ENCODE results near the gene SLC26A5. TPM values are rescaled to one million over a fixed set of nuclear protein-coding genes. Genes with fewer than 3 reads are reported as not detected.

The SLC26A5 gene
- total and polyA plus RNA-seq, 2 donors from 2014 or later, result 1.2 TPM; not detected in 1

GRCh38 chr7:103338864-103339263, 107.1 kb downstream of the SLC26A5 start:
- FAIRE-seq (no peak), DNase-seq (no peak)
- H3K27ac ChIP-seq (ENCODE audit: low read depth in 2 of 2, low read length in 2 of 2), result no peak overlapping the region
- H3K27me3 ChIP-seq (ENCODE audit: control insufficient read depth, insufficient read depth, low read length), result no peaks in the 10 kb centered on the region
- no peak overlapping the region for H3K9ac ChIP-seq (ENCODE audit: low read length in 3 of 3)
- H3K9me3 ChIP-seq (ENCODE audit: control insufficient read depth in 2 of 3, insufficient read depth in 1 of 3, low read length in 3 of 3), result no peaks in the 10 kb centered on the region
- H3K36me3 ChIP-seq (ENCODE audit: control insufficient read depth in 2 of 3, insufficient read depth in 3 of 3, low read length in 3 of 3), result peaks cover 2 to 20% (median 17%) of the 10 kb centered on the region in 3 donors
- H3K4me3 ChIP-seq (ENCODE audit: low read length in 3 of 3), result no peak overlapping the region
- peaks cover 3 to 5% (median 4%) of the 10 kb centered on the region in 3 donors for H3K4me1 ChIP-seq (ENCODE audit: control insufficient read depth in 2 of 3, insufficient read depth in 2 of 3, low read depth in 1 of 3, low read length in 3 of 3)
- no peak for TF ChIP-seq CTCF (IDR thresholded peaks at IDR 0.05; ENCODE audit: borderline replicate concordance, extremely low read depth, insufficient read depth)
- intact Hi-C loops (cut with DNase I), result no loop called here

GRCh38 chr7:103336761-103337160, 109.2 kb downstream of the SLC26A5 start:
- Histone ChIP-seq H3K4me1 (ENCODE audit: control insufficient read depth in 2 of 3, insufficient read depth in 2 of 3, low read depth in 1 of 3, low read length in 3 of 3) (no peaks in the 10 kb centered on the region), H3K27ac (ENCODE audit: low read depth in 2 of 2, low read length in 2 of 2) (no peak overlapping the region), H3K36me3 (ENCODE audit: control insufficient read depth in 2 of 3, insufficient read depth in 3 of 3, low read length in 3 of 3) (peaks cover 5 to 20% (median 17%) of the 10 kb centered on the region in 3 donors), H3K9me3 (ENCODE audit: control insufficient read depth in 2 of 3, insufficient read depth in 1 of 3, low read length in 3 of 3) (no peaks in the 10 kb centered on the region), H3K4me3 (ENCODE audit: low read length in 3 of 3) (no peak overlapping the region), H3K9ac (ENCODE audit: low read length in 3 of 3) (no peak overlapping the region), H3K27me3 (ENCODE audit: control insufficient read depth, insufficient read depth, low read length) (no peaks in the 10 kb centered on the region)
- intact Hi-C loops (cut with DNase I), result no loop called here
- DNase-seq (no peak), FAIRE-seq (no peak)
- no peak for TF ChIP-seq CTCF (IDR thresholded peaks at IDR 0.05; ENCODE audit: borderline replicate concordance, extremely low read depth, insufficient read depth)

GRCh38 chr7:103325744-103326143, 120.3 kb downstream of the SLC26A5 start:
- Histone ChIP-seq H3K9me3 (ENCODE audit: control insufficient read depth in 2 of 3, insufficient read depth in 1 of 3, low read length in 3 of 3) (no peaks in the 10 kb centered on the region), H3K9ac (ENCODE audit: low read length in 3 of 3) (no peak overlapping the region), H3K27me3 (ENCODE audit: control insufficient read depth, insufficient read depth, low read length) (no peaks in the 10 kb centered on the region), H3K27ac (ENCODE audit: low read depth in 2 of 2, low read length in 2 of 2) (no peak overlapping the region), H3K36me3 (ENCODE audit: control insufficient read depth in 2 of 3, insufficient read depth in 3 of 3, low read length in 3 of 3) (peaks cover 0 to 19% (median 10%) of the 10 kb centered on the region in 3 donors), H3K4me3 (ENCODE audit: low read length in 3 of 3) (no peak overlapping the region), H3K4me1 (ENCODE audit: control insufficient read depth in 2 of 3, insufficient read depth in 2 of 3, low read depth in 1 of 3, low read length in 3 of 3) (no peaks in the 10 kb centered on the region)
- DNase-seq, result no peak
- intact Hi-C loops (cut with DNase I), result no loop called here
- TF ChIP-seq CTCF (IDR thresholded peaks at IDR 0.05; ENCODE audit: borderline replicate concordance, extremely low read depth, insufficient read depth), result no peak
- no peak for FAIRE-seq

Other genes starting within 250 kb of the SLC26A5 start
- gene PMPCB, start 148.8 kb downstream of the SLC26A5 start, total RNA-seq, result 65.8 TPM
- gene PMPCB, start 148.8 kb downstream of the SLC26A5 start, polyA plus RNA-seq (ENCODE audit: insufficient read depth, low read depth, low replicate concordance), result 85.3 TPM
- 20.9 TPM for gene DNAJC2, start 101.4 kb downstream of the SLC26A5 start, total RNA-seq
- gene DNAJC2, start 101.4 kb downstream of the SLC26A5 start, polyA plus RNA-seq (ENCODE audit: insufficient read depth, low read depth, low replicate concordance), result 14.4 TPM
- gene PSMC2, start 98.6 kb downstream of the SLC26A5 start, total RNA-seq, result 98.8 TPM
- 115 TPM for gene PSMC2, start 98.6 kb downstream of the SLC26A5 start, polyA plus RNA-seq (ENCODE audit: insufficient read depth, low read depth, low replicate concordance)

All from kidney (tissue), 14 donors.